Measurements from ENCODE around the gene BTBD16. TPM values are rescaled to one million over a fixed set of nuclear protein-coding genes. Genes with fewer than 3 reads are reported as not detected.

BTBD16 gene
- total RNA-seq, 1 donor from 2014 or later, result not detected

- TF ChIP-seq, protein P1, sequence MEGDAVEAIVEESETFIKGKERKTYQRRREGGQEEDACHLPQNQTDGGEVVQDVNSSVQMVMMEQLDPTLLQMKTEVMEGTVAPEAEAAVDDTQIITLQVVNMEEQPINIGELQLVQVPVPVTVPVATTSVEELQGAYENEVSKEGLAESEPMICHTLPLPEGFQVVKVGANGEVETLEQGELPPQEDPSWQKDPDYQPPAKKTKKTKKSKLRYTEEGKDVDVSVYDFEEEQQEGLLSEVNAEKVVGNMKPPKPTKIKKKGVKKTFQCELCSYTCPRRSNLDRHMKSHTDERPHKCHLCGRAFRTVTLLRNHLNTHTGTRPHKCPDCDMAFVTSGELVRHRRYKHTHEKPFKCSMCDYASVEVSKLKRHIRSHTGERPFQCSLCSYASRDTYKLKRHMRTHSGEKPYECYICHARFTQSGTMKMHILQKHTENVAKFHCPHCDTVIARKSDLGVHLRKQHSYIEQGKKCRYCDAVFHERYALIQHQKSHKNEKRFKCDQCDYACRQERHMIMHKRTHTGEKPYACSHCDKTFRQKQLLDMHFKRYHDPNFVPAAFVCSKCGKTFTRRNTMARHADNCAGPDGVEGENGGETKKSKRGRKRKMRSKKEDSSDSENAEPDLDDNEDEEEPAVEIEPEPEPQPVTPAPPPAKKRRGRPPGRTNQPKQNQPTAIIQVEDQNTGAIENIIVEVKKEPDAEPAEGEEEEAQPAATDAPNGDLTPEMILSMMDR (IDR thresholded peaks at IDR 0.05), result no peak
- intact Hi-C loops (cut with DNase I), result no loop called here
- DNase-seq (ENCODE audit: low spot score in 2 of 2), result no peak
- H3K4me3 ChIP-seq, result no peak overlapping the region
- H3K27me3 ChIP-seq, result no peaks in the 10 kb centered on the region
- H3K4me1 ChIP-seq, result no peaks in the 10 kb centered on the region
- H3K36me3 ChIP-seq, result no peaks in the 10 kb centered on the region
- no peaks in the 10 kb centered on the region for H3K9me3 ChIP-seq
- no peak overlapping the region for H3K27ac ChIP-seq
Observed at GRCh38 chr10:122301811-122302115, 30.7 kb downstream of the BTBD16 start.

DNA sequence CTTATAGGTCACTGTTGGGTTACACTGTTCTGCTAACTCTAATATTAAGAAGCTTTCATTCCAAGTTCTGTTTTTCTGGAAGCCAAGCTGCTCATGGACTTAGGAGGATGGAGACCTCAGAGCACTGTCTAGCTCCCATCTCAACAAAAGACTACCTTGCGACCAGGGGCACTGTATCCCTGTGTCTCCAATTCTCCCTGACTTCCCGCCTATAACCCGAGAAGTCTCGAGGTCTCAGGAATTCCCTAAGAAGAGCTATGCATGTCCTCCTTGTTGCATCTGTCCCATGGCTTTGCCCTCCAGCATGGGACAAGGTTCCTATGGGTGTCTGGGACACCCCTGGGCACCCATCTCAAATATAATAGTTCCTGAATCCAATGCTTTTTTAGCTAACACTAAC lies 31.2 kb downstream of the BTBD16 start:
- Histone ChIP-seq H3K9me3 (no peaks in the 10 kb centered on the region), H3K4me1 (no peaks in the 10 kb centered on the region), H3K27me3 (no peaks in the 10 kb centered on the region), H3K27ac (no peak overlapping the region), H3K36me3 (no peaks in the 10 kb centered on the region), H3K4me3 (no peak overlapping the region)
- intact Hi-C loops (cut with DNase I), result no loop called here
- TF ChIP-seq, protein P1 (IDR thresholded peaks at IDR 0.05), result no peak
- DNase-seq (ENCODE audit: low spot score in 2 of 2), result no peak

GRCh38 chr10:122303271-122304053 lies 32.4 kb downstream of the BTBD16 start:
- intact Hi-C loops (cut with DNase I), result no loop called here
- Histone ChIP-seq H3K9me3 (no peaks in the 10 kb centered on the region), H3K4me3 (no peak overlapping the region), H3K36me3 (no peaks in the 10 kb centered on the region), H3K27ac (no peak overlapping the region), H3K27me3 (no peaks in the 10 kb centered on the region), H3K4me1 (peaks cover 2 to 4% of the 10 kb centered on the region in 2 donors)
- DNase-seq (ENCODE audit: low spot score in 2 of 2), result no peak
- TF ChIP-seq, protein P1 (IDR thresholded peaks at IDR 0.05), result no peak

GRCh38 chr10:122304054-122304579 lies 33.0 kb downstream of the BTBD16 start:
- Histone ChIP-seq H3K4me1 (peaks cover 7 to 10% of the 10 kb centered on the region in 2 donors), H3K27me3 (no peaks in the 10 kb centered on the region), H3K36me3 (no peaks in the 10 kb centered on the region), H3K27ac (no peak overlapping the region), H3K9me3 (no peaks in the 10 kb centered on the region), H3K4me3 (no peak overlapping the region)
- TF ChIP-seq, protein P1 (IDR thresholded peaks at IDR 0.05), result no peak
- DNase-seq (ENCODE audit: low spot score in 2 of 2), result no peak
- intact Hi-C loops (cut with DNase I), result no loop called here

DNA sequence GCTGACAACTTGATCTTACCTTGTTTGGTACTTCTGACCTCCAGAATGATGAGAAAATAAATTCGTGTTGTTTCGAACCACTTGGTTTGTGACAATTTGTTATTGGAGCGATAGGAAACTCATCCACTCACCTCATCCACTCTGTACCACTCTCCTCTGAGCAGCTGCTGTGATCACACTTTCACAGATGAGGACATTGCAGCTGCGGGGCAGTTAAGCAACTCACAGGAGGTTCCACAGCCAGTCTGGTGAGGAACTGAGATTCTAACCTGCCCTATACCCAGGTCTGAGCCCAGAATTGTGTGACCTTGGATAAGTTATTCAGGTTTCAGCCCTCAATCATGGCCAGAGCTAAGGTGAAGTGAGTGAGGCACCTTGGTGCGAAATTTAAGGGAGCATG lies 35.2 kb downstream of the BTBD16 start:
- peaks cover 10 to 14% of the 10 kb centered on the region in 2 donors for H3K4me1 ChIP-seq
- DNase-seq (ENCODE audit: low spot score in 2 of 2), result no peak
- intact Hi-C loops (cut with DNase I), result loop anchor here (2.0 kb wide), 1 partner anchor 193 kb away; no protein-coding TSS in a partner anchor
- H3K9me3 ChIP-seq, result no peaks in the 10 kb centered on the region
- H3K36me3 ChIP-seq, result no peaks in the 10 kb centered on the region
- no peaks in the 10 kb centered on the region for H3K27me3 ChIP-seq
- H3K4me3 ChIP-seq, result no peak overlapping the region
- TF ChIP-seq, protein P1 (IDR thresholded peaks at IDR 0.05), result no peak
- peak overlapping the region in 1 of 2 donors; percentile 93 for H3K27ac ChIP-seq
